SK-N-SH (cell line): ENCODE data around the gene PPP2R5D. TPM values are rescaled to one million over a fixed set of nuclear protein-coding genes. Genes with fewer than 3 reads are reported as not detected.

Experiments used
- CTCF ChIA-PET: fragments of 300-600, 350-600 bp; formaldehyde crosslinking; extraction: SDS; loops from one replicate; lab custom pipeline; 2021; lab: Yijun Ruan, JAX
- POLR2A ChIA-PET: fragments of 350-600 bp; sonication (Branson Sonifier 250); formaldehyde crosslinking; extraction: SDS; loops from one replicate; lab custom pipeline; 2020; ENCODE audit warnings: antibody characterized with exemption, inconsistent platforms; lab: Yijun Ruan, JAX
- DNase-seq: peaks from one replicate; pipeline ENCODE4 v3.0.0; 2012
- H2AFZ ChIP-seq: fragments of 200-600 bp; sonication (generic); 2 replicates; pipeline ENCODE4 v1.8.1; 2016; ENCODE audit warnings: antibody characterized with exemption, mild to moderate bottlenecking, low read depth
- H3F3A ChIP-seq: fragments of 200-600 bp; sonication (generic); replicated peaks from 2 replicates; pipeline ENCODE3; 2016; ENCODE audit warnings: antibody characterized with exemption, mild to moderate bottlenecking; ENCODE audit not compliant: insufficient read depth
- H3K27ac ChIP-seq, 2 experiments: fragments of 200-500 bp in 1 of 2; fragments of 200-600 bp in 1 of 2; sonication (Bioruptor generic) in 1 of 2; sonication (generic), shearing (Covaris generic) in 1 of 2; 2 replicates each; pipeline versions ENCODE4 v1.5.1 to v1.6.1; 2014 to 2016; ENCODE audit warnings: low read depth in 2 of 2, inconsistent platforms in 1 of 2, low read length in 1 of 2, mild to moderate bottlenecking in 1 of 2, mixed read lengths in 1 of 2
- H3K27me3 ChIP-seq: fragments of 200-600 bp; sonication (generic), shearing (Covaris generic); 2 replicates; pipeline ENCODE4 v1.6.1; 2016; ENCODE audit warnings: mixed run types; ENCODE audit not compliant: insufficient read depth
- H3K36me3 ChIP-seq, 2 experiments: fragments of 200-500 bp in 1 of 2; fragments of 200-600 bp in 1 of 2; sonication (Bioruptor generic) in 1 of 2; sonication (generic) in 1 of 2; replicated peaks in 1 of 2; 2 replicates each; pipeline versions ENCODE3 to v1.5.1; 2014 to 2016; ENCODE audit warnings: low read length in 1 of 2, mild to moderate bottlenecking in 1 of 2; ENCODE audit not compliant: insufficient read depth in 2 of 2, control insufficient read depth in 1 of 2
- H3K4me1 ChIP-seq, 2 experiments: fragments of 200-500 bp in 1 of 2; fragments of 200-600 bp in 1 of 2; sonication (Bioruptor generic) in 1 of 2; sonication (generic), shearing (Covaris generic) in 1 of 2; 2 replicates each; pipeline versions ENCODE4 v1.5.1 to v1.6.1; 2014 to 2016; ENCODE audit warnings: low read depth in 1 of 2, low read length in 1 of 2, mixed run types in 1 of 2; ENCODE audit not compliant: insufficient read depth in 2 of 2, control insufficient read depth in 1 of 2
- H3K4me2 ChIP-seq: fragments of 200-600 bp; sonication (generic), shearing (Covaris generic); 2 replicates; pipeline ENCODE4 v1.6.1; 2017; ENCODE audit warnings: mixed run types
- H3K4me3 ChIP-seq, 2 experiments: fragments of 200-500 bp in 1 of 2; fragments of 200-600 bp in 1 of 2; sonication (Bioruptor generic) in 1 of 2; sonication (generic), shearing (Covaris generic) in 1 of 2; 2 replicates each; pipeline versions ENCODE4 v1.5.1 to v1.8.1; 2014 to 2016; ENCODE audit warnings: low read depth in 2 of 2, inconsistent platforms in 1 of 2, low read length in 1 of 2, mild to moderate bottlenecking in 1 of 2, mixed read lengths in 1 of 2, moderate library complexity in 1 of 2
- H3K79me2 ChIP-seq: fragments of 200-600 bp; sonication (generic); 2 replicates; pipeline ENCODE4 v1.8.1; 2017; ENCODE audit warnings: mild to moderate bottlenecking; ENCODE audit not compliant: insufficient read depth
- H3K9ac ChIP-seq: fragments of 200-600 bp; sonication (generic); 2 replicates; pipeline ENCODE4 v1.6.1; 2017; ENCODE audit warnings: mixed run types
- H3K9me2 ChIP-seq: fragments of 200-600 bp; sonication (generic); 2 replicates; pipeline ENCODE4 v1.6.1; 2017; ENCODE audit warnings: mixed run types
- H3K9me3 ChIP-seq: fragments of 200-600 bp; sonication (generic); 2 replicates; pipeline ENCODE4 v1.6.1; 2017; ENCODE audit warnings: mixed run types, mild to moderate bottlenecking, moderate library complexity
- H4K20me1 ChIP-seq: fragments of 200-600 bp; sonication (generic); 2 replicates; pipeline ENCODE4 v1.6.1; 2017; ENCODE audit warnings: mild to moderate bottlenecking, mixed run types; ENCODE audit not compliant: insufficient read depth
- ELF1 ChIP-seq: IDR thresholded peaks from 2 replicates; pipeline ENCODE4 v1.4.0; 2012
- EP300 ChIP-seq, 2 experiments: IDR thresholded peaks; 2 replicates each; pipeline versions ENCODE4 v1.4.0 to v1.6.1; 2012; ENCODE audit warnings: borderline replicate concordance in 1 of 2, low read depth in 1 of 2, low read length in 1 of 2
- EZH2phosphoT487 ChIP-seq: fragments of 200-600 bp; sonication (generic); IDR thresholded peaks from 2 replicates; pipeline ENCODE4 v1.6.1; 2017; ENCODE audit warnings: low read depth, mixed run types, mild to moderate bottlenecking, antibody characterized with exemption, moderate library complexity, borderline replicate concordance
- FOXM1 ChIP-seq: IDR thresholded peaks from 2 replicates; pipeline ENCODE4 v1.4.0; 2012; ENCODE audit warnings: low read depth, mild to moderate bottlenecking
- GABPA ChIP-seq: IDR thresholded peaks from 2 replicates; pipeline ENCODE4 v1.4.0; 2012; ENCODE audit warnings: low read depth, mild to moderate bottlenecking
- GATA2 ChIP-seq: sonication (generic); formaldehyde crosslinking; IDR thresholded peaks from 2 replicates; pipeline ENCODE4 v1.5.0; 2020; ENCODE audit warnings: mild to moderate bottlenecking, missing genetic modification reagents
- JUND ChIP-seq: IDR thresholded peaks from 2 replicates; pipeline ENCODE4 v1.4.0; 2012
- MXI1 ChIP-seq: IDR thresholded peaks from 2 replicates; pipeline ENCODE4 v1.6.1; 2012; ENCODE audit warnings: mild to moderate bottlenecking, low read depth, low read length, improper control_type of control experiment
- NFIC ChIP-seq: IDR thresholded peaks from 2 replicates; pipeline ENCODE4 v1.4.0; 2012; ENCODE audit warnings: borderline replicate concordance
- POLR2AphosphoS5 ChIP-seq: IDR thresholded peaks from 2 replicates; pipeline ENCODE4 v1.6.1; 2012; ENCODE audit warnings: low read depth, low read length
- RXRA ChIP-seq: IDR thresholded peaks from 2 replicates; pipeline ENCODE4 v1.4.0; 2012; ENCODE audit warnings: low read depth, mild to moderate bottlenecking, borderline replicate concordance
- SIN3A ChIP-seq: IDR thresholded peaks from 2 replicates; pipeline ENCODE4 v1.6.1; 2012; ENCODE audit warnings: low read depth, mild to moderate bottlenecking, low read length, moderate library complexity, borderline replicate concordance
- TAF1 ChIP-seq: IDR thresholded peaks from 2 replicates; pipeline ENCODE4 v1.6.1; 2012; ENCODE audit warnings: low read depth, mild to moderate bottlenecking, low read length, moderate library complexity, borderline replicate concordance
- TCF12 ChIP-seq: IDR thresholded peaks from 2 replicates; pipeline ENCODE4 v1.4.0; 2012
- TEAD4 ChIP-seq: IDR thresholded peaks from 2 replicates; pipeline ENCODE4 v1.4.0; 2012; ENCODE audit warnings: mild to moderate bottlenecking, borderline replicate concordance; ENCODE audit not compliant: insufficient read depth
- YY1 ChIP-seq: IDR thresholded peaks from 2 replicates; pipeline ENCODE4 v1.4.0; 2012; ENCODE audit warnings: low read depth, mild to moderate bottlenecking
- WGBS: methylation state at CpG from one replicate; pipeline ENCODE4 v1.1.6; 2017; ENCODE audit warnings: low lambda C conversion rate; 5-methylcytosine and 5-hydroxymethylcytosine counted together
- polyA plus RNA-seq, 3 experiments: library from polyadenylated mRNA; depleted of rRNA; stranded (reverse); fragments of >200 nt; gene quantifications; 2 replicates each; pipeline ENCODE4 v1.2.3, GENCODE V29; 2012
- TF ChIP-seq, protein P1 (sequence below): IDR thresholded peaks from 2 replicates; pipeline ENCODE4 v1.6.1; 2012; ENCODE audit warnings: mild to moderate bottlenecking, low read depth, low read length, moderate library complexity
- TF ChIP-seq, protein P2 (sequence below): IDR thresholded peaks from 2 replicates; pipeline ENCODE4; 2012
- TF ChIP-seq, protein P3 (sequence below): fragments of 150-350 bp; IDR thresholded peaks from 2 replicates; pipeline ENCODE4 v1.6.1; 2017; ENCODE audit warnings: antibody characterized with exemption, low read length, low read depth, borderline replicate concordance
- TF ChIP-seq, protein P4 (sequence below): fragments of 200-600 bp; sonication (generic); IDR thresholded peaks from 2 replicates; pipeline ENCODE4 v1.6.1; 2017; ENCODE audit warnings: antibody characterized with exemption, mild to moderate bottlenecking, moderate library complexity

The PPP2R5D gene
- polyA plus RNA-seq, 1 of the 3 experiments (the other 2 are of a cell fraction), result 37.6 TPM

DNA sequence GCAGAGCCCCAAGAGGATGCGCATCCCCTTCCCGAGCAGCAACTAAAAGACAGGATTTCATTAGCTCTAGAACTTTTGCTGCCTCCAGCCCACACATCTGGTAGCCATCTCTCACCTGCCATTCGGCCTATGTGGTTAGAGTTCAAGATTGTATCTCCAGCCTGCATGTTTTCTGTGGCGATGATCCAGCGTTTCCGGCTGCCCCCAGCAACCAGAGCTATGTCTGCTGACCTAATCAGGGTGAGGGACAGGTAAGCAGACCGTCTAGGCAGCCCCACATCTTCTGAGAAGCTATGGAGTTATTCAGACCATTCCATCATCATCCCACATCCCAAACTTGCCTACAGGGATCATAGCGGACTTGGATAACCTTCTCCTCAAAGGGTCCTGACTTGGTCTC, 71.6 kb downstream of the PPP2R5D start:
- no peak for DNase-seq
- H2AFZ ChIP-seq, result no peak overlapping the region
- no peaks in the 10 kb centered on the region for H3K9me3 ChIP-seq
- peaks cover 11% of the 10 kb centered on the region for H3F3A ChIP-seq
- peaks cover 11 to 36% of the 10 kb centered on the region in 2 experiments for H3K4me1 ChIP-seq
- H3K27me3 ChIP-seq, result no peaks in the 10 kb centered on the region
- H3K27ac ChIP-seq, result no peak overlapping the region; a peak in 1 of 4 replicates
- H4K20me1 ChIP-seq, result no peaks in the 10 kb centered on the region
- no peak overlapping the region for H3K4me3 ChIP-seq
- CTCF ChIA-PET, result interaction anchor here (0.6 to 1.5 kb wide), 2 partner anchors 13 to 92 kb away, joined by 4 to 6 read pairs; no protein-coding TSS in a partner anchor
- no peaks in the 10 kb centered on the region for H3K9me2 ChIP-seq
- peaks cover 7 to 20% of the 10 kb centered on the region in 2 experiments for H3K36me3 ChIP-seq
- 70% methylated on average over 8 of the region's 8 CpGs for WGBS
- H3K9ac ChIP-seq, result no peak overlapping the region
- no peak overlapping the region for H3K4me2 ChIP-seq
- no peak for TF ChIP-seq EZH2phosphoT487
- TF ChIP-seq TAF1, result no peak
- no peak for TF ChIP-seq RXRA
- TF ChIP-seq, protein P1, sequence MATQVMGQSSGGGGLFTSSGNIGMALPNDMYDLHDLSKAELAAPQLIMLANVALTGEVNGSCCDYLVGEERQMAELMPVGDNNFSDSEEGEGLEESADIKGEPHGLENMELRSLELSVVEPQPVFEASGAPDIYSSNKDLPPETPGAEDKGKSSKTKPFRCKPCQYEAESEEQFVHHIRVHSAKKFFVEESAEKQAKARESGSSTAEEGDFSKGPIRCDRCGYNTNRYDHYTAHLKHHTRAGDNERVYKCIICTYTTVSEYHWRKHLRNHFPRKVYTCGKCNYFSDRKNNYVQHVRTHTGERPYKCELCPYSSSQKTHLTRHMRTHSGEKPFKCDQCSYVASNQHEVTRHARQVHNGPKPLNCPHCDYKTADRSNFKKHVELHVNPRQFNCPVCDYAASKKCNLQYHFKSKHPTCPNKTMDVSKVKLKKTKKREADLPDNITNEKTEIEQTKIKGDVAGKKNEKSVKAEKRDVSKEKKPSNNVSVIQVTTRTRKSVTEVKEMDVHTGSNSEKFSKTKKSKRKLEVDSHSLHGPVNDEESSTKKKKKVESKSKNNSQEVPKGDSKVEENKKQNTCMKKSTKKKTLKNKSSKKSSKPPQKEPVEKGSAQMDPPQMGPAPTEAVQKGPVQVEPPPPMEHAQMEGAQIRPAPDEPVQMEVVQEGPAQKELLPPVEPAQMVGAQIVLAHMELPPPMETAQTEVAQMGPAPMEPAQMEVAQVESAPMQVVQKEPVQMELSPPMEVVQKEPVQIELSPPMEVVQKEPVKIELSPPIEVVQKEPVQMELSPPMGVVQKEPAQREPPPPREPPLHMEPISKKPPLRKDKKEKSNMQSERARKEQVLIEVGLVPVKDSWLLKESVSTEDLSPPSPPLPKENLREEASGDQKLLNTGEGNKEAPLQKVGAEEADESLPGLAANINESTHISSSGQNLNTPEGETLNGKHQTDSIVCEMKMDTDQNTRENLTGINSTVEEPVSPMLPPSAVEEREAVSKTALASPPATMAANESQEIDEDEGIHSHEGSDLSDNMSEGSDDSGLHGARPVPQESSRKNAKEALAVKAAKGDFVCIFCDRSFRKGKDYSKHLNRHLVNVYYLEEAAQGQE, result no peak
- no peak for TF ChIP-seq JUND
- no peak for TF ChIP-seq EP300 (IDR thresholded peaks at IDR 0.05; ENCODE audit: borderline replicate concordance in 1 of 2, low read depth in 1 of 2, low read length in 1 of 2)
- TF ChIP-seq, protein P2, sequence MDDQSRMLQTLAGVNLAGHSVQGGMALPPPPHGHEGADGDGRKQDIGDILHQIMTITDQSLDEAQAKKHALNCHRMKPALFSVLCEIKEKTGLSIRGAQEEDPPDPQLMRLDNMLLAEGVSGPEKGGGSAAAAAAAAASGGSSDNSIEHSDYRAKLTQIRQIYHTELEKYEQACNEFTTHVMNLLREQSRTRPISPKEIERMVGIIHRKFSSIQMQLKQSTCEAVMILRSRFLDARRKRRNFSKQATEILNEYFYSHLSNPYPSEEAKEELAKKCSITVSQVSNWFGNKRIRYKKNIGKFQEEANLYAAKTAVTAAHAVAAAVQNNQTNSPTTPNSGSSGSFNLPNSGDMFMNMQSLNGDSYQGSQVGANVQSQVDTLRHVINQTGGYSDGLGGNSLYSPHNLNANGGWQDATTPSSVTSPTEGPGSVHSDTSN, result no peak
- TF ChIP-seq POLR2AphosphoS5, result no peak
- TF ChIP-seq, protein P3, sequence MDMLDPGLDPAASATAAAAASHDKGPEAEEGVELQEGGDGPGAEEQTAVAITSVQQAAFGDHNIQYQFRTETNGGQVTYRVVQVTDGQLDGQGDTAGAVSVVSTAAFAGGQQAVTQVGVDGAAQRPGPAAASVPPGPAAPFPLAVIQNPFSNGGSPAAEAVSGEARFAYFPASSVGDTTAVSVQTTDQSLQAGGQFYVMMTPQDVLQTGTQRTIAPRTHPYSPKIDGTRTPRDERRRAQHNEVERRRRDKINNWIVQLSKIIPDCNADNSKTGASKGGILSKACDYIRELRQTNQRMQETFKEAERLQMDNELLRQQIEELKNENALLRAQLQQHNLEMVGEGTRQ, result no peak
- TF ChIP-seq TCF12, result no peak
- POLR2A ChIA-PET, result interaction anchor here (1.4 kb wide), 1 partner anchor 35 kb away, joined by 3 read pairs; no protein-coding TSS in a partner anchor
- H3K79me2 ChIP-seq, result peaks cover 65% of the 10 kb centered on the region

DNA sequence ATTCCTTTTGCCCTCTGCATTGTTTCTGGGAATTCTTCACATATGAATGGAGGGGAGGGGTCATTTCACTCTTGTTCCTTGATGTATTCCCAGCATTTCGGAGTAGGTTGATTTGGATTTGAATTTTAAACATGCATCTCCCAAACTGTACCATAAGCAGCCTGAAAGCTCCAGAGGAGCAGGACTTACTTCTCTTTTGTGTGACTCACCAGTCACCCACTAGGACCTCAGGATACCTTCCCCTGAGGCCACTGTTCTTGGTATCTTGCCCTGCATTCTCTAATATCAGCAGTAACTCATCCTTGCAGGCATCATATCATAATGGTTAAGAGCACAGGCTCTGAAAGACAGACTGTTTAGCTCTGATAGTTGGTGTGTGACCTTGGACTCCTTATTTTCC, 74.2 kb downstream of the PPP2R5D start:
- ChIA-PET POLR2A (interaction anchor here (0.9 to 2.7 kb wide), 5 partner anchors 18 to 79 kb away, joined by 3 to 9 read pairs (median 5); partner anchors contain the start of genes KLHDC3, MEA1, PEX6 and PTK7), CTCF (no interaction called here)
- H3K9me3 ChIP-seq, result no peaks in the 10 kb centered on the region
- H4K20me1 ChIP-seq, result no peaks in the 10 kb centered on the region
- TF ChIP-seq TEAD4, result no peak
- no peak for TF ChIP-seq YY1
- TF ChIP-seq TCF12, result no peak
- no peak for TF ChIP-seq FOXM1
- no peak for TF ChIP-seq SIN3A
- no peak for TF ChIP-seq TAF1
- TF ChIP-seq GATA2 (CRISPR knock-in tag), result no peak
- TF ChIP-seq, protein P4, sequence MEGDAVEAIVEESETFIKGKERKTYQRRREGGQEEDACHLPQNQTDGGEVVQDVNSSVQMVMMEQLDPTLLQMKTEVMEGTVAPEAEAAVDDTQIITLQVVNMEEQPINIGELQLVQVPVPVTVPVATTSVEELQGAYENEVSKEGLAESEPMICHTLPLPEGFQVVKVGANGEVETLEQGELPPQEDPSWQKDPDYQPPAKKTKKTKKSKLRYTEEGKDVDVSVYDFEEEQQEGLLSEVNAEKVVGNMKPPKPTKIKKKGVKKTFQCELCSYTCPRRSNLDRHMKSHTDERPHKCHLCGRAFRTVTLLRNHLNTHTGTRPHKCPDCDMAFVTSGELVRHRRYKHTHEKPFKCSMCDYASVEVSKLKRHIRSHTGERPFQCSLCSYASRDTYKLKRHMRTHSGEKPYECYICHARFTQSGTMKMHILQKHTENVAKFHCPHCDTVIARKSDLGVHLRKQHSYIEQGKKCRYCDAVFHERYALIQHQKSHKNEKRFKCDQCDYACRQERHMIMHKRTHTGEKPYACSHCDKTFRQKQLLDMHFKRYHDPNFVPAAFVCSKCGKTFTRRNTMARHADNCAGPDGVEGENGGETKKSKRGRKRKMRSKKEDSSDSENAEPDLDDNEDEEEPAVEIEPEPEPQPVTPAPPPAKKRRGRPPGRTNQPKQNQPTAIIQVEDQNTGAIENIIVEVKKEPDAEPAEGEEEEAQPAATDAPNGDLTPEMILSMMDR, result no peak
- TF ChIP-seq GABPA, result no peak
- no peak for TF ChIP-seq EP300 (IDR thresholded peaks at IDR 0.05; ENCODE audit: borderline replicate concordance in 1 of 2, low read depth in 1 of 2, low read length in 1 of 2)
- TF ChIP-seq MXI1, result no peak
- TF ChIP-seq ELF1, result no peak
- TF ChIP-seq NFIC, result no peak
- H3K27ac ChIP-seq, result peak overlapping the region in 1 of 2 experiments; percentile 41; a peak in 2 of 4 replicates
- H3K9me2 ChIP-seq, result no peaks in the 10 kb centered on the region
- WGBS, result 0% methylated on average over 1 of the region's 1 CpG
- H2AFZ ChIP-seq, result peak overlapping the region; percentile 75; the same call in 1 of the 2 replicates
- H3K4me2 ChIP-seq, result peak overlapping the region; percentile 76
- peak overlapping the region; percentile 90 to 92 for H3K4me3 ChIP-seq
- H3K36me3 ChIP-seq, result peaks cover 7 to 14% of the 10 kb centered on the region in 2 experiments
- peaks cover 11% of the 10 kb centered on the region for H3F3A ChIP-seq
- no peaks in the 10 kb centered on the region for H3K27me3 ChIP-seq
- peak overlapping the region; percentile 91 for H3K9ac ChIP-seq
- no peak for DNase-seq
- peaks cover 40% of the 10 kb centered on the region for H3K79me2 ChIP-seq
- peaks cover 3 to 17% of the 10 kb centered on the region in 2 experiments; a peak in 3 of 4 replicates for H3K4me1 ChIP-seq
